Mononuclear cell (primary cell): Measurements from ENCODE around the gene SLC8A1. TPM values are rescaled to one million over a fixed set of nuclear protein-coding genes. Genes with fewer than 3 reads are reported as not detected.

Experiments
- H3K27me3 ChIP-seq: 2 replicates; pipeline ENCODE4 v1.6.0; 2011; ENCODE audit warnings: low read length, control low read depth; ENCODE audit not compliant: insufficient read depth
- H3K4me1 ChIP-seq: 2 replicates; pipeline ENCODE4 v1.5.1; 2011; ENCODE audit warnings: mild to moderate bottlenecking, low read length, control low read depth; ENCODE audit not compliant: insufficient read depth
- H3K4me3 ChIP-seq: 2 replicates; pipeline ENCODE4 v1.5.1; 2011; ENCODE audit warnings: mild to moderate bottlenecking, low read length, moderate library complexity
- H3K9me3 ChIP-seq: 2 replicates; pipeline ENCODE4 v1.5.1; 2011; ENCODE audit warnings: low read depth, mild to moderate bottlenecking, control low read depth, low read length
- total RNA-seq: library from RNA; depleted of rRNA; stranded (reverse); fragments of >200 nt; gene quantifications from one replicate; pipeline ENCODE4 v1.2.3, GENCODE V29; 2012

The SLC8A1 gene
- total RNA-seq, 1 donor = 51.2 TPM

DNA sequence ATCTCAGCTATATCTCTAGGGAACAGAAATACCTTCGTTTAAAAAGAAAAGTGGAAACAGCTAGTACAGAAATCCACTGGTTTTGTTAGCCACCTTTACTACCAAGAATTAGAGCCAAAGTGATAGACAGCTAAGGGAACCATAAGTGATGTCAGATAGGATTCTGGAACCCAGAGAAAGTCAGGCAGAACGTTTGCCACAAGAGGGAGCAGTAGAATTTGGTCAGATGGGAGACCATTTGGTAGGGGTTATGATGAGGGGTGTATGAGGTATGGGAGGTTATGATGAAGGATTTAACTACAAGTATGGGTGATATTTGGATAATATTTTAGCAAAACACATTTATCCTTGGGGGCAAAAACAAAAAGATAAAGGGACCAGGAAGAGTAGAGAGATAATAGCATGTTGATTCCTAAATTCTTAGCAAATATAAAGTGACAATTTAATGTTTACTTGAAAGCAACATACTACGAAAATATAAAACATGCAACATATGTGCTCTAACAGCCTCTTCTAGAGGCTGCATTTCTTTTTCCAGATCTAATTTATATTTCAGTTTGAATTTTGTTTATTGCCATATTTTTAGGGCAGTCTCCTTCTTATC is 3.3 kb downstream of the SLC8A1 start:
- Histone ChIP-seq H3K4me3 (no peak overlapping the region), H3K27me3 (no peaks in the 10 kb centered on the region), H3K4me1 (peaks cover 39% of the 10 kb centered on the region), H3K9me3 (no peaks in the 10 kb centered on the region)

DNA sequence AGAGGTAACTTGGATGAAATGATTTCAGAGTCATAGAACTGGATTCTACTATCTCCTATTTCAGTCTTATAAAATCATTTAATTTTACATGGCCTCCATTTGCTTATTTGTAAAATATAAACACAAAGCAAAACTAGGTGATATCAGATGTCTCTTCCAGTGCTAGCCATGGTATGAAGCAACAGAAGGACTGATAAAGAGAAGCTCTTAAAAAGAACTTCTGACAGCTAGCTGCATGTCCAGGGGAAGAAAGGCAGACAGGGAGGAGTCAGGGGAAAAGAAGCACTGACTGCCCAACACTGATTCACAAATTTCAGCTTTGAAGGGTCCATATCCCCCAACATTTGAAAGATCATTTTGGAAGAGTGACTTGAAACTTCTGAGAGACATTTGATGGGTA is 6.4 kb downstream of the SLC8A1 start:
- no peaks in the 10 kb centered on the region for H3K27me3 ChIP-seq
- peaks cover 35% of the 10 kb centered on the region for H3K4me1 ChIP-seq
- H3K4me3 ChIP-seq = no peak overlapping the region
- H3K9me3 ChIP-seq = no peaks in the 10 kb centered on the region

DNA sequence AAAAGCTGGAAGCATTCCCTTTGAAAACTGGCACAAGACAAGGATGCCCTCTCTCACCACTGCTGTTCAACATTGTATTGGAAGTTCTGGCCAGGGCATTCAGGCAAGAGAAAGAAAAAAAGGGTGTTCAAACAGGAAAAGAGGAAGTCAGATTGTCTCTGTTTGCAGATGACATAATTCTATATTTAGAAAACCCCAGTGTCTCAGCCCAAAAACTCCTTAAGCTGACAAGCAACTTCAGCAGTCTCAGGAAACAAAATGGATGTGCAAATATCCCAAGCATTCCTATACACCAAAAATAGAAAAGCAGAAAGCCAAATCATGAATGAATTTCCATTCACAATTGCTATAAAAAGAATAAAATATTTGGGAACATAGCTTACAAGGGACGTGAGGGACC is 11.1 kb downstream of the SLC8A1 start:
- peaks cover 25% of the 10 kb centered on the region for H3K4me1 ChIP-seq
- H3K27me3 ChIP-seq = no peaks in the 10 kb centered on the region
- H3K9me3 ChIP-seq = no peaks in the 10 kb centered on the region
- no peak overlapping the region for H3K4me3 ChIP-seq

DNA sequence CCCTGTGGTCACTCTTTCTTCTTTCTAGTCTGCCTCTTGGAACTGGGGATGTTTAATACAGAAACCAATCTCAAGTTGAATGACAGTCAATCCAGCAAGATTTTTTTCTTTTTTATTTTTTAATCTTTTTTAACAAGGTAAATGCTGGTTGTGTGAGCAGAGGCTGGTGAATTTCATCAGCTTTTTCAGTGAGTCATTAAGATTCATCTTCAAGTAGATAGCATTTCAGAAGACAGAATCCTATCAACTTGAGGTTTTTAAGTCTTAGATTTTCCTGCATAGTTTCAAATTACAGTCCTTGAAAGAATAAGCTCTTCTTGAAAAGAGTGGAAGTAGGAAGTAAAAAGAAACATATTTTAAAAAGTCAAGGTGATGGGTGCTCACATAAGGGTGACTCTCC is 12.4 kb downstream of the SLC8A1 start:
- H3K27me3 ChIP-seq = no peaks in the 10 kb centered on the region
- H3K9me3 ChIP-seq = no peaks in the 10 kb centered on the region
- no peak overlapping the region for H3K4me3 ChIP-seq

DNA sequence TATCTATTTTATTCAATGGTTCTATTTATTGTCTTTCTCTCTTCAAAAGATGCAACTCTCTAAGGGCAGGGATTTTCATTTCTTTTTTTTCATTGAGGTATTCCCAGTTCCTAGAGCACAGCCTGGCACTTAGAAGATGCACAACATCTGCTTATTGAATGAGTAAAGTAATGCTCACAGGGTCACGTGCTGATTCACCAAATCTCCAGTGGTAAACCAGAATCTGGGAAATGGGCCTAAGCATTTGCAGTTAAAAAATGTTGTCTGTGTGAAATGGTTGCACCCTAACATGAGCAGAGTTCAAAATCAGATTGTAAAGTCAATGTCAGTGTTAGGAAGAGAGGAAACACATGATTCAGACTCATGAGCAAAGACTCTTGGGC is 15.8 kb downstream of the SLC8A1 start:
- no peaks in the 10 kb centered on the region for H3K27me3 ChIP-seq
- H3K4me1 ChIP-seq = peaks cover 33% of the 10 kb centered on the region
- H3K4me3 ChIP-seq = no peak overlapping the region
- no peaks in the 10 kb centered on the region for H3K9me3 ChIP-seq

More for the DNA sequence above, 12.4 kb downstream of the SLC8A1 start:
- peaks cover 28% of the 10 kb centered on the region for H3K4me1 ChIP-seq

DNA sequence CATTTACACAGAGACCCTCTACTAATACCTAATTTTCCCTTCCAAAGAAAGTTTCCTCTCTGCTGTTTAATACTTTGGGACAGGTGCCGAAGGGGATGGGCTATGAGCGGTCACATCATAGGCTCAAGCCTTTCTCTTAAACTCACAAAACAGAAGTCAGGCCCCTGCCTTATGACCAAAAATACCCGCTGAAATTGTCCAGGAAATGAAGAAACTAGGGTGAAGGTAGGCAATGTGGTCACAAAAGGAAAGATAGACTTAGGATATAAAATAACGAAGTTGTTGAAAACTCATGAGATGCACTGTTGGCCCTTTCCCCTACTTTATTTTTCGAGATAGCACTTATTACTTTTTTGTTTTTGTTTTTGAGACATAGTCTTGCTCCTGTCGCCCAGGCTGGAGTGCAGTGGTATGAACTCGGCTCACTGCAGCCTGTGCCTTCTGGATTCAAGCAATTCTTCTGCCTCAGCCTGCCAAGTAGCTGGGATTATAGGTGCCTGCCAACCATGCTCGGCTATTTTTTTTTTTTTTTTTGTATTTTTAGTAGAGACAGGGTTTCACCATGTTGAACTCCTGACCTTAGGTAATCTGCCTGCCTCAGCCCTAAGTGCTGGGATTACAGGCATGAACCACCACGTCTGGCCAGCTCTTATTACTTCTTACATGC is 16.3 kb downstream of the SLC8A1 start:
- Histone ChIP-seq H3K4me3 (no peak overlapping the region), H3K9me3 (no peaks in the 10 kb centered on the region)

DNA sequence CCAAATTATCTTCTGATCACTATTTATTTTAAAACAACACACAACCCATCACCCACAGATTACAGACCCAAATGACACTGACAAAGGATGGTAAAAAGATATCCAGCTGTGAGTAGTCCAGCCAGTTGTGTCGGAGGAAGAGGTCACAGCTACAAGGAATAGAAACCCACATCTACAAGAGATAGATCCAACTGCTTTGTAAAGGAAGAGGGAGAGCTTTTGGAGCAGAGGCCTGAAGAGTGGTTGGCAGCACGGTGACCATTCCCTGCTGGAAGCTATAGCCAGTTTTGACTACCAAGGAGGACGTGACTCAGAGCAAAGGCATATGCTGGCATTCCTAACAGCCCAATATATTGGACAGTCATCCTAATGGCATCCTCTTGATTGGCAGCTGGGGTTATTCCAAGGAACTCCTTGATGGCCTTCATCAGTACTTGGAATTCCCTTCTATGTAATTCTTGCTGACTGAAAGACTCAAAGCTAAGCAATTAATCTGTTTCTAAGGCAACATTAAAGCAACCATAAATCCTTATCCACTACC is 17.1 kb downstream of the SLC8A1 start:
- Histone ChIP-seq H3K4me3 (no peak overlapping the region), H3K9me3 (no peaks in the 10 kb centered on the region), H3K4me1 (peaks cover 25% of the 10 kb centered on the region), H3K27me3 (no peaks in the 10 kb centered on the region)

More for the DNA sequence above, 16.3 kb downstream of the SLC8A1 start:
- no peaks in the 10 kb centered on the region for H3K27me3 ChIP-seq
- H3K4me1 ChIP-seq = peaks cover 28% of the 10 kb centered on the region

DNA sequence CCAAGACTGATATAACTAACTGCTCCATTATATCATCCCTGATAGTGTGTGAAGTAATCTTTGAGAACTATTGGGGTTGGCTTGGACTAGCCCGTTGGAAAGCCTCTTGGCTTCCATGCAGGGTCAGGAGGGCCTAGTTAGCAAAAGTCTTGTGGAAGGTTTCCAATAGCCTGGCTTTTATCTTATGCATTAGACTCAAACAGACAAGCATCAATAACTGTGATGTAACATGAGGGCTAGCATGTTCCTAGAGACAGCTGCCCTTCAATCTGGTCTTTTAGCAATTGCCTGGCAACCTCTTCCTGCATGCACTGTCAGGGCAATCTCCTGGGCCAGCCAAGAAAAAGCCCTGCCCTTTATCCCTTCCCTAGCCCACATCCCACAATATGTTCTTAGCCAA is 18.2 kb downstream of the SLC8A1 start:
- no peaks in the 10 kb centered on the region for H3K9me3 ChIP-seq
- H3K4me1 ChIP-seq = peaks cover 25% of the 10 kb centered on the region
- H3K4me3 ChIP-seq = no peak overlapping the region
- no peaks in the 10 kb centered on the region for H3K27me3 ChIP-seq

DNA sequence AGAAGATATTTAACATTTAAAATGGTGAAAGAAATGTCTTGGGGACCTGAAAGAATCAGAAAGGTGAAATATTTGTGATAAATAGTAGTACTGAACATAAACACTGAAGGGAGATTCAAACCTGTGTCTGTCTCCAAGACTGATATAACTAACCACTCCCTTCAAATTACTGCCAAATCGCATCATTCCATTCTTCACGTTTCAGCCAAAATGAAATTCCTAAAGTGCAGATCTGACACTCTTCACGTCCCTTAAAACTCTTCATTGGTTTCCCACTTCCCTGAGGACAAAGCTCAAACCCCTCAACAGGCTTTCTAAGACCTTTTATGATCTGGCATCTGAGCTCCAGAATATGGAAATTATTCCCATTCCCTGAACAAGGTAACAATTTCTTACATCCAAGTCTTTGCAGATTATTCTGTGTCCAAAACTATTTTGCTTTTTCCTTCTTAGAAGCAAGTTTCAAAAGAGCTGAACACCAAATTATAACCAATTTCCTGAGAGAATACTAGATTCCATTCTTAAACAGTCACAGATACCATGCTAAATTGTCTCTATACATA is 18.9 kb downstream of the SLC8A1 start:
- H3K27me3 ChIP-seq = no peaks in the 10 kb centered on the region
- no peak overlapping the region for H3K4me3 ChIP-seq
- no peaks in the 10 kb centered on the region for H3K9me3 ChIP-seq
- H3K4me1 ChIP-seq = peaks cover 25% of the 10 kb centered on the region

DNA sequence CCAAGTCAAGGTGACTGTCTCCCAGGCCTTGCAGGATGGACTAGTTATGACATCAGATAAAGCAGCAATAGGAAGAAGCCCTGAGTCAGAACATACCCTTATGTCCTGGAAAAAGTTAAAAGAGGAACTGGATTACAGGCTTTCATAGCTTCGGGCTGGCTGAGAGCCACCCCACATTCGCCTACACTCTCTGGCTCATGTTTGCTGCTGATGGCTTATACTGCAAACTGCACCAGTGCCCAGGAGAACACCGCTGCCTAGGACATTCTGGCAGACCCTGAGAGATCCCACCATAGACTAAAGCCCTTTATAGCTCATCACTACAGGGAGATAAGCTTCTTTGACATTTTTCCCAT is 20.3 kb downstream of the SLC8A1 start:
- H3K4me1 ChIP-seq = peaks cover 25% of the 10 kb centered on the region
- H3K27me3 ChIP-seq = no peaks in the 10 kb centered on the region

DNA sequence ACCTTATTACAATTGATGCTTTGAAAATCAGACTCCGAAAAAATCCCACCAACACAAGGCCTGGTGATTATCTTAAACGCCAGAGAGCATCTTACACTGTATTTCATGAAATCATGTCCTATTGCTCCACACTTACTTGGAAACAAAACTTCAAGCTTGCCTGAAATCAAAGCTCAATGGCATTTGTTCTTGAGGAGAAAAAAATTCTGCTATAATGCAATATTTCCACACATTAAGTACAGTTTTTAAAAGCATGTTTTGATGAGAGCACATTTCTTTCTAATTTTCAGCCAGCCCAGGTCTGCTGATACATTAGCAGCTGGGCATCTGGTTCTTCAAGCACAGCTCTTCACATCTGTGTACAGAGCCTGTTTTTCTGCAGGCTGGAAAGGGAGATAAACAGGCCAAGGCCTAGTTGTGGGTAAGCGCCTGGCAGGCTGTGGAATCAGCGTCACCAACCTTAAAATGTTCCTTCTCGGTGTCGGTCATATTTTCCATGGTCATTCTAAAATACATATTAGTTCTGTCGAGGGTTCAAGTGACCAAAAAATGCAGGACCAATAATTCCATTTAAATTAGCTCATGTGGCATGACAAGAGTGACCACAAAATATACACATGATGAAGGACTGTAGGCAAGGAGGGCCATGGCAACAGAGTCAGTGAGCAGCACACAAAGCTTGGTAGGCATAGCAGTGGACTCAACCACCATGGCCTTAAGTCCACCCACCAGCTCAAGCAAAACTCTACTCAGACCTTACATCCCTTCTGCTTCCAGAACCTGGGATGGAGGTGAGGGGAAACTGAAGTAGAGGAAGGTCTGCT is 20.9 kb downstream of the SLC8A1 start:
- H3K4me3 ChIP-seq = no peak overlapping the region
- H3K4me1 ChIP-seq = peaks cover 20% of the 10 kb centered on the region
- H3K9me3 ChIP-seq = no peaks in the 10 kb centered on the region
- no peaks in the 10 kb centered on the region for H3K27me3 ChIP-seq

More for the DNA sequence above, 20.3 kb downstream of the SLC8A1 start:
- Histone ChIP-seq H3K9me3 (no peaks in the 10 kb centered on the region), H3K4me3 (no peak overlapping the region)

DNA sequence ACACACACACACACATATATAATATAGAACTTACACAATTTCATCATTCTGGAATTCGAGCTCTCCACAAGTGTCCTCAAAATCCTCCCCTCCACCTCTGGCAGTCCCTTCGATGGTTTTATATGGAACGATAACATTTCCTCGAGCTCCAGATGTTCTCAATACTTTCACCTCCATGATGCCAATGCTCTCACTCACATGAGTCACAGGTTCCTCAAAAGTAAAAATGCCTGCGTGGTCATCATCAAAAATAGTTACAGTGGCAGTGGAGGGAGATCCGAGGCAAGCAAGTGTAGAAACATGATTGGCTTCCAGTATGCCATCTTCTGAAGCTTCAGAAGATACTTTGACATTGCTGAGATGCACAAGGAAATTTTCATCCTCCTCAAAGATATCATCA is 23.5 kb downstream of the SLC8A1 start:
- Histone ChIP-seq H3K27me3 (no peaks in the 10 kb centered on the region), H3K4me3 (no peak overlapping the region), H3K9me3 (no peaks in the 10 kb centered on the region), H3K4me1 (peaks cover 11% of the 10 kb centered on the region)

DNA sequence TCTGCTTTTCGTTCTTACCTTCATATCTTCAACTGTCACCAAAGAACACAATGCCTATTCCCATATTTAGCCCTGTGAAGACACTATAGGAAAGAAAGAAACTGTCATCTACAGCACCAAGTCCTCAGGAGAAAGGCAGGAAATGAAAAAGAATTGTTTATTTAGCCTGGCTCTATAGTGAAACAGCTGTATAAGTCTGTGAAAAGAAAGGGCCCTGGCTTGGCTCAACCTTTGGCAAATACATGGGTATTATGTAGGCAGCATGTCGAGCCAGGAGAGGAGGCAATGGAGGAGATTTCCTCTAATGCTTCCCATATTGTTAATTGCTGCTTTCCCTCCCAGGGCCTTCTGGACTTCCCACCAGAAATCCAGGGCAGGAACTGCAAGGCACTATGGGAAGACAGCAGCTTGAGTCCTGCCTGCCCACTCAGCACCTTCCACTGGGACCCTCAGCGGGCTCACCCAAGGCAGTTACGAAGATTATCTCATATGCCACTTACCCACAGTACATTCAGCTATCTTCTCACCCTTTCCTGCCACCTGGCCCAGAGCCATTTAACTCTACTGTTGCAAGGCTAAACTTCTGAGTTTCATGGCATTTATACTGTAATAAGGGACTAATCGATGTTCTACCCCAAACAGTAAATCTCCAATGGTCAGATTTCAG is 30.1 kb downstream of the SLC8A1 start:
- Histone ChIP-seq H3K4me1 (no peaks in the 10 kb centered on the region), H3K4me3 (no peak overlapping the region), H3K27me3 (no peaks in the 10 kb centered on the region)

DNA sequence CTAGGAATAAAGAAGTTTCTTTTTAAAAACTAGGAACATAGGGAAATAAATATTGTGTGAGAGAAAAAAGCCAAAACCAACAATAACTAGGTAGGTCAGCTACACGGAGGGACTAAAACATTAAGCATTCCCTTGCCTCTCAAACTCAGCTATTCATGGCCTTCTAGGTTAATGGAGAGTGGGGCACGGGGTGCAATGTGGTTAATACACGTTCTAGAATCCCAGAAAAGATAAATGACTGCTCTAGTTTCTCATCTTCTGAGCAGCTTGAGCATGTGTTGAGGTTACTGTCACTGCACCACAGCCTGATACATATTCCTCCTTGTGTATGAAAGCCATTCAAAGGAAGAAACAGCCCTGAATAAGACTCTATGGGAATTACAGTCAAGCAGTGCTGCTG is 31.4 kb downstream of the SLC8A1 start:
- Histone ChIP-seq H3K9me3 (no peaks in the 10 kb centered on the region), H3K27me3 (no peaks in the 10 kb centered on the region), H3K4me3 (no peak overlapping the region), H3K4me1 (no peaks in the 10 kb centered on the region)

More for the DNA sequence above, 30.1 kb downstream of the SLC8A1 start:
- no peaks in the 10 kb centered on the region for H3K9me3 ChIP-seq

DNA sequence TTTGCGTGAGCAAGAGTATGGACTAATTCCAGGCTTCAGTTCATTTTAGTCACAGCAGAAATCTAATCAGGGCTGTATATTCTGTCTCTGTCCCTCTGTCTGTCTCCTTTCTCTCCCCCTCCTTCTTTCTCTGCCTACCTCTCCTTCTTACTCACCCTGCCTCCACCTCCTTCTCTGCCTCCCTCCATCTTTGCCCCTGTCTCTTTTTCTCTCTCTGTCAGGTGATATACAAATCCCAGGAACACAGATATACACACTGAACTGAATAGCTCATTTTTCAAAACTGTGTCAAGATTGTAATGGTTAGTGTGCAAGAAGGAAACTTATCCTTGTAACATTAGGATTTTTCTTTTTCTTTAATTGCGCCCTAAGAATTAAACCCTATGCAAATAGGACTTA is 32.5 kb downstream of the SLC8A1 start:
- Histone ChIP-seq H3K4me1 (no peaks in the 10 kb centered on the region), H3K4me3 (no peak overlapping the region), H3K9me3 (no peaks in the 10 kb centered on the region), H3K27me3 (no peaks in the 10 kb centered on the region)
